ENCODE data around the gene LENEP.

LENEP gene, protein sequence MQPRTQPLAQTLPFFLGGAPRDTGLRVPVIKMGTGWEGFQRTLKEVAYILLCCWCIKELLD

DNA sequence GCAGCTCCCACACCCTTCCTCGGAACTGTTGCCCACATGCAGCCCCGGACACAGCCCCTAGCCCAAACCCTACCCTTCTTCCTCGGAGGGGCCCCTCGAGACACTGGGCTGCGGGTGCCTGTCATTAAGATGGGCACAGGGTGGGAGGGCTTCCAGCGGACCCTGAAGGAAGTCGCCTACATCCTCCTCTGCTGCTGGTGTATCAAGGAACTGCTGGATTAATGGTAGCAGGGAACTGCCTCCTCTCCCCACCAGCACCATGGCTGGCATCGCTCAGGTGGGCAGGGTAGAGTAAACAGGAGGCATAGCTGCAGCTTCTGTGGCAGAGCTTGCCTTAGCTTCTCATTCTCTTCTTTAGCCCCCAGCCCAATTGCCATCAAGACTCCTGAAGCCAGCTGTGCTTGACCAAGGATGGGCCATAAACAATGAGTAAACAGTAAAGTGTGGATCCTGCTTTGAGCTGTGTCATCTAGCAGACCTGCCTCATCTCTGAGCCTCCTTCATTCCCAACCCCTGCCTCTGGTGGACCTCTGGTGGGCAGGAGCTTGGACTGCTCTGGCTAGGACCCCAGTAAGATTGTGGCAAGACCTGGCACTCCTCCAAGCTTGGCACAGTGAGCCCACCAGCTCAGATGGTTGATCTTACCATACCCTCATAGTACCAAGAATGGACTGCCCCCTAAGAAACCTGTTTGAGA is at the start of gene LENEP:
Gene LENEP, plus strand, starts transcription at position 15 of the 697 bp plus-strand sequence. Its CDS starts 22 bp downstream, at position 37.
- DNase-seq (ENCODE audit: low spot score) = no peak

DNA sequence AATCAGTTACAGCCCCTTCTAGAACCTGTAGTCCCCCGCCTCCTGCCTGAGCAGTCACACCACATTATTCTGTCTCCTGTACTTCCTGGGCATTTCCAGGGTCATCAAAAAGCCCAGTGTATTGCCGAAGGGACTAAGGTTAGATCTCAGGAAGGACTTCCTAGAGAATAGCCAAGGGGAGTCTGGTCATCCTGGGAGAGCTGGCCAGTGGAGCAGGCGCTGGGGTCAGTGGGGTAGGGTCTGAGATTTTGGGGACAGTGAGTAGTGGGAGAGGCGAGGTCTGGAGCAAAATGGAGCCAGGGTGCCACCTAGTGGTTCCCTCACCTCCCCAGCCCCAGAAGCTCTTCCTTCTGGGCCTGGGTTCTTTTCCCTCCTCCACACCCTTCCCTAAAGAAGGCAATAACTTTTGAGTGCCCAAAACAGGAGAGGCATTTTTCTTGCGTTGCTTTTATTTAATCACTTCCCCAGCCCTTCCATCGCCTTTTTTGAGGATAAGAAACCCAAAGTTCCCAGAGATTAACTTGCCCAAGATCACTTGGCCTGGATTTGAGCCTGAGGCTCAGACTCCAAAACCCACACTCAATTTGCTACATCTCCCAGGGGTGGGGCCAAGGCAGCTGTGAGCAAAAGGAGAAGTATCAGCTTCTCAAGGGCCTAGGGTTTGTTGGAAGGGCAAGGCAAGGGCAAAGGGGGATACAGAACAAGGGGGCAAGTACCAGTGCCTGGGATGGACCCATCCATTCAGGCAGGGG is 49.6 kb upstream of the LENEP start:
- DNase-seq (ENCODE audit: low spot score) = peak; percentile 69

DNA sequence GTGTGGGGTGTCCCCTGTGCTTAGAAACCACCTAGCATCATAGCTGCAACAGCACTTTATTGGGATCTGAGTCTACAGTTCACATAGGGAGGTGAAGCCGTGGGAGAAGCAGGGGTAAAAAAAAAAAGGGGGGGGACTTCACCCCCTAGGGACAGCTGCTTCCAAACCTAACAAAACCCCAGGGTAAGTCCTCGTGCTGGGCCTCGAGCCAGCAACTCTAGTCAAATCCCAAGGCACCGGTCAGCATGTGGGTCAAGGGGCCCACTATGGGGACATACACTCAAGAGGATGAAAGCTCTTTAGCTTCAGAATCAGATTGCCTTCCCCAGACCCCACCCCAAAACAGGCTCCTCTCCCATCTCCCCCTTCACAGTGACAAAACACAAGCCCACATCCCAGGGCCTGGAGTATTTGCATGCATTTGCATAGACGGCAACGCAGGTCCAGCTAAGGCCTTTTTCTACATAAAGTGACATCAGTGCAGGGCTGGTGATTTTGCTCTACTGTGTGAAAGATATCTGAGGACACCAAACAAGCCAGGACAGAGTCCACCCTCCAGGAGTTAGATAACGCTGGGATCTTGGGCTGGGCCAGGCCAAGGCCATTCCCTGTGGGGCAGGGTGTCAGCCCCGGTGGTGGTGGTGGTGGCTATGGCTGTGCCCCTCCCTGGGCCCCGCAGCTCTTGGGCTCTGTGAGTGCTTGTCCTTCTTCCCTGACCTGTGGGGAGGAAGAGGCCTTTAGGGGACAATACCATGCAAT is 48.8 kb upstream of the LENEP start:
- DNase-seq (ENCODE audit: low spot score) = no peak

- DNase-seq (ENCODE audit: low spot score) = no peak
Measured at GRCh38 chr1:154945160-154945961, 48.0 kb upstream of the LENEP start.

GRCh38 chr1:154945962-154946850 is 47.2 kb upstream of the LENEP start:
- DNase-seq (ENCODE audit: low spot score) = no peak

DNA sequence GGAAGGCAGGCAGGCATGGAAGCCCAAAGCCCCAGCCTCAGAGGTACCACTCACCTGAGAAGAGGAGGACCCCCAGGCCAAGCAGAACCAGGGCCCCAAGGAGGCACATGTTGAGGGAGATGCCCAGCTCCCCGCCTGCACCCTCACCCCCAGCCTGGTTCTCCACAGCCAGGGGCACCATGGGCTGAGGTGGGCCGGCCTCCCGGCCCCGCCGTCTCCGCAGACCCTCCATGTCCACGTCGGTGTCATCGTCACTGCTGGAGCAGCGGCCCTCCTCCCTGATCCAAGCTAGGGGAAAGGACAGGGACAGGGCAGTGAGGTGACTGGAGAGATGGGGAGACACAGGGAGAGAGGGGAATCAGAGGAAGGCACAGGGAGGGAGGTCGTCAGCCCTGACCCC is 45.3 kb upstream of the LENEP start:
- DNase-seq (ENCODE audit: low spot score) = no peak

GRCh38 chr1:154951901-154952657 is 41.3 kb upstream of the LENEP start:
- DNase-seq (ENCODE audit: low spot score) = no peak

GRCh38 chr1:154952664-154953063 is 40.7 kb upstream of the LENEP start:
- no peak for DNase-seq (ENCODE audit: low spot score)

GRCh38 chr1:154953611-154954038 is 39.8 kb upstream of the LENEP start:
- no peak for DNase-seq (ENCODE audit: low spot score)

DNA sequence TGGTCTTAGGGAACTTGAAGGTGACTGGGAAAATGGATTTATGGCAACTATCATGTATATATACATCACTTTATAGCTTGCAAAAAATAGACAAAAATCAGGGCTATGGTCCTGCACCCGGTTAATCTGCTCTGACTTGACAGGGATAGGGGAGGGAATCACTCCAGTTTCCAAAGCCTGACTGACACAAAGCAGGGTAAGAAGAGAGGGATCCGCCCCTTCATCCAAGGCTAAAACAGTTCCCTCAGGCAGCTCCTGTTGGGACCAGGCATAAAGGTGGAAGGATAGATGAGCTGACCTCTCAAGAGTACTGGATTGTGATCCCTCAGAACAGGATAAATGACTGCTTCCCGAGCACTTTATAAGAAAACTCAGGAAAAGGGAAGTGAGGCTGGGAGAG is 38.8 kb upstream of the LENEP start:
- no peak for DNase-seq (ENCODE audit: low spot score)

- DNase-seq (ENCODE audit: low spot score) = no peak
Measured at GRCh38 chr1:154955039-154955717, 38.2 kb upstream of the LENEP start.

DNA sequence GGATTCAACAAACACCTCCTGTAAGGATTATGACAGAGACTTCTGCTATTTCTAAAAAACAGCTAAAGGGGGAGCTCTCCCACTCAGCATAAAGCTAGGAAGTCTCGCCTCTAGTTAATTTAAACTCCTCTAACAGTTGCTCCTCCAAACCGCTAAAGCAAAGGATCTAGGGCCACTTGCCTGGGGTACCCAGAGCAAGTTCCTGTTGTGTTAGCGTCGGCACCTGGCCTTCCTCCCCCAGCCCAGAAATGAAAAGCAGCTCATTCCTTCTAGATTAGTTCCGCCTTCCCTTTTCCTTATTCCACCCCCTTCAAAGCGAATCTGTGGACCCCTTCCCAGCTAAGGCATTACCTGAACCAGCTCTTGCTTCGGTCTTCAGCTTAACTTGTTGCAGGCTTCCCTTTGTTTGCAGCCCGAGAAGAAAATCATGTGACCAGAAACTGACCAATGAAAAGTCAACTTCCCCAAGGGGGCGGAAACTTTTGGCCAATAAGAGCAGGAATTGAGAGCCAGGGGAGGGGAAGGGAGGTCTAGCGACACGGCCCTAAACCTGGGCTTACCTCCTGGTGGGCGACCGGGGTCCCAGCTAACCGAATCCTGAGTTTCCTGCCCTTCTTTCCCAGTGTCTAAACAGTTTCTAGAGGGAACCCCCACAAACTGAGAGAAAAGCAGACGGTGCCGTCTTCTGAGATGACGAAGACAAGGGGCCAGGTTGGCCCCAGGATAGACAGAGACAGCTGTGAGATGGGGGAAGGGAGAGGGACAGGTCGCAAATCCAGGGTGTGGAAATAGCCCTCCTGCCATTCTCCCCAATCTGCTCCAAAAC is 37.5 kb upstream of the LENEP start, which contains the start of gene PBXIP1:
Gene PBXIP1, minus strand, starts transcription at position 382 of the 826 bp plus-strand sequence. CDS start 2,378 bp downstream, outside the sequence.
- DNase-seq (ENCODE audit: low spot score) = peak; percentile 95

DNA sequence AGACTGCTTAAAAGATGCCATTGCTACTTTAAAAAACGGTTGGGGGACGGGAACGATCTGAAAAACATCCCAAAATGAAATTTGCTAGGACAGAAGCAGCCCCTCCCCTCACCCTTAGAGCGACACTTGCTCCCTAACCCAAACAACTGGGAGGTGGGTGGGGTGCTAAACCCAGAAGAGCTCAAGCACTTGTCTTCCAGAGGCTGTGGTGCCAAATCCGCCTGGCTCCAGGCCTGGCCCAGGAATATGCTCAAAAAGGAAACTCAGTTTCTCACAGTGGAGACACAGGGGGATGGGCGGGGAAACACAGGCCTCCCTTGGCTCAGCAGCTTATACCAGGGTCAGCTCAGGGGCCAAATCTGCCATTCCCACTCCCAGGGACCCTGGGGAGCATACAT is 36.8 kb upstream of the LENEP start:
- no peak for DNase-seq (ENCODE audit: low spot score)

- no peak for DNase-seq (ENCODE audit: low spot score)
Measured at GRCh38 chr1:154957091-154957657, 36.2 kb upstream of the LENEP start.

- no peak for DNase-seq (ENCODE audit: low spot score)
Measured at GRCh38 chr1:154958036-154958435, 35.4 kb upstream of the LENEP start.

DNA sequence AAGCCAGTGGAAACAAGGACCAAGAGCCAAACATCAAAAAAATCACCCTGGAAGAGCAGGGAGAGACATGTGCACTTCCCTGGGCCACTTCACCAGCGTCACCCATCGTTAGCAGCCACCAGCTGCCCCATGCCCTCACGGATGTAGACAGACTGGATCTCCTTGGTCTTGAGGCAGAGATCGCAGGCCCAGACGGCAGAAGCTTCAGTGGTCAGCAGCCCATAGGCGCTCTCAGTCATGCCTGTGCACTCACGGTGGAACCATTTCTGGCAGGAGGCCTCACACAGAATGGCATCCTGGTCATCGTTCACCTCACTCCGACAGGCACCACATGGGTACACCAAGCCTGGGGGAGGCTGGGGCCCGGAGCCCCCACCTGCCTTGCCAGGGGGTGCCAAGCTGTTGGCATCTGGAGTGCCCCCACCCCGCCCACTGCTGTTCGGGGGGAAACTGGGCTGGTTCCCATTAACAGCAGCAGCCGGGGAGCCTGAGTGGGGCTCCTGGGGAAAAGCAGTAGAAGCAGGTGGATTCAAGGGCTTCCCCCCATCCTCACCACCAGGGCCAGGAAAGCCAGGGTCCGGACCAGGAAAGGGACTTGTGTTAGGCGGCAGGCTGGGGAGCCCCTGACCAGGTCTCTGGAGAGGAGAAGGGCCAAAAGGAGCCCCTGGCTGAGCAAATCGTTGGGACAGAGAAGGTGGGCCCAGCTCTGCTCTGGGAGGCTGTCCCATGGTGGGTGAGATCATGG is 34.5 kb upstream of the LENEP start:
- DNase-seq (ENCODE audit: low spot score) = no peak

GRCh38 chr1:154959426-154959780 is 34.0 kb upstream of the LENEP start:
- DNase-seq (ENCODE audit: low spot score) = no peak
